Measurements from ENCODE around the gene RNF126. TPM values are rescaled to one million over a fixed set of nuclear protein-coding genes. Genes with fewer than 3 reads are reported as not detected.
"Not testable (repeated sequence)": the region's sequence is repeated elsewhere in the genome, so short reads cannot be mapped to it uniquely, and the experiment has no call there.

The RNF126 gene
- total RNA-seq, 1 donor from 2014 or later: 58.3 TPM

DNA sequence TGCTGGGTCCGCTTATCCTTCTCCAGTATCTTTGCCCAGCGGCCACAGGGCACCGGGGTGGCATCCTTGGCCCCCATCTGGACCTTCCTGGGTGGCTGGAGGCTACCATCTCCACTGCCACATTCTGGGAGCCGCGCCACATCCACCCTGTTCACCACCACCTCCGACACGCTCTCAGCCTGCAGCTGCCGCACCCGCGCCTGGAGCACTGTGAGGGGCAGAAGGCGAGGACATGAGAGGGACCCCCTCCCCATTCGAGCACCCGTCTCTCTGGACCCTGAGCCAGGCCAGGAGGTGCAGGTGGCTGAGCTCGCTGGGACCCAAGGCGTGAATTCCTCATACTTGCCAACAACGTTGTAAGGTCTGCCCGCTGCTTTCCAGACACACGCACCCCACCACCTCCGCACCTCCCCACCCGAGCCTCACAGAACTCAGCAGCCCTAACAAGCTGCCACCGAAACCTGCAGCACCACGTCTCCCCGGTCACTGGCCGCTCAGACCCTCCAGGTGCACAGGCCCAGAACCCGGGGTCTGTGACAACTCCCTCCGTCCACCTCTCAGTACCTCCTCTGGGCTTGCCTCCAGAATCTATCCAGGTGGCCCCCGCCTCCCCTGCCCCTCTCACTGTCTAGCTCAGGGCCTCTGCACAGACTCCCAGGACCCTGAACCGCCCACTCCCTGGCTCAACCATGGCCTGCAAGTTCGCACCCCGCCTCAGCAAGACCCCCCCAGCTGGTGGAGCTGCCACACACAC lies 32.9 kb downstream of the RNF126 start:
- no peaks in the 10 kb centered on the region for H3K27me3 ChIP-seq (ENCODE audit: insufficient read depth, low read length)
- H3K4me1 ChIP-seq (ENCODE audit: insufficient read depth, low read length): peaks cover 17% of the 10 kb centered on the region
- Mint-ChIP-seq H3K36me3 (ENCODE audit: low read depth, unreplicated experiment) (peaks cover 5% of the 10 kb centered on the region), H3K4me1 (ENCODE audit: low read depth, unreplicated experiment) (peaks cover 3% of the 10 kb centered on the region), H3K9me3 (ENCODE audit: unreplicated experiment) (no peaks in the 10 kb centered on the region), H3K27me3 (ENCODE audit: low read depth, unreplicated experiment) (no peaks in the 10 kb centered on the region), H3K27ac (ENCODE audit: unreplicated experiment) (peak overlapping the region; percentile 77), H3K4me3 (ENCODE audit: unreplicated experiment) (no peak overlapping the region)
- DNase-seq (ENCODE audit: low read depth) (no peak), FAIRE-seq (no peak)
- no peak overlapping the region for H3K4me2 ChIP-seq (ENCODE audit: low read length)
- H3K9me3 ChIP-seq (ENCODE audit: insufficient read depth, low read depth, low read length): no peaks in the 10 kb centered on the region
- no peak overlapping the region for H3K4me3 ChIP-seq (ENCODE audit: insufficient read depth, low read depth, low read length)
- no peaks in the 10 kb centered on the region for H3K36me3 ChIP-seq (ENCODE audit: insufficient read depth, low read length)
- TF ChIP-seq CTCF (IDR thresholded peaks at IDR 0.05; ENCODE audit: insufficient read depth, low read depth, low read length) (no peak), EZH2 (IDR thresholded peaks at IDR 0.05; ENCODE audit: insufficient read depth, low read length) (no peak)
- H4K20me1 ChIP-seq (ENCODE audit: insufficient read depth, low read length): peaks cover 3% of the 10 kb centered on the region
- peaks cover 57% of the 10 kb centered on the region for H3K79me2 ChIP-seq (ENCODE audit: insufficient read depth, low read length)
- H2AFZ ChIP-seq (ENCODE audit: low read depth, low read length): no peak overlapping the region
- no peak overlapping the region for H3K27ac ChIP-seq (ENCODE audit: low read depth, low read length)
- H3K9ac ChIP-seq (ENCODE audit: low read length): no peak overlapping the region

DNA sequence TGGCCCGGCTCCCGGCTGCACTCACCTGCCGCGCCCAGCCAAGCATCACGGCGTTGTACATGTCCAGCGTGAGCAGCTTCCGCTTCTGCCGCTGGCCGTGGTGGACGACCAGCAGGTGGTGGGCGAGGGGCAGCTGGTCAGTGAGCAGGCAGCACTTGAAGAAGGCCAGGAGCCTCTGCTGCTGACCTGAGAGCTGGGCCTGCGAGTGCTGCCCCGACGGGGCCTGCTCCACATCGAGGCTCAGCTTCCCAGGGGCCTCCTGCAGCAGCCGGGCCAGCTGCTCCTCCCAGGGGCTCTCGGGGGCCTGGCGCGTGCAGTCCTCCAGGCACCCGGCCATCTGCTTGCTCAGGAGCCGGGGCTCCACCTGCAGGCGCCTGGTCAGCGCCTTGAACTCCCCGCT lies 33.5 kb downstream of the RNF126 start:
- H2AFZ ChIP-seq (ENCODE audit: low read depth, low read length); H3K27me3 Mint-ChIP-seq (ENCODE audit: low read depth, unreplicated experiment); H3K27ac Mint-ChIP-seq (ENCODE audit: unreplicated experiment); FAIRE-seq; H3K36me3 Mint-ChIP-seq (ENCODE audit: low read depth, unreplicated experiment); H3K4me2 ChIP-seq (ENCODE audit: low read length); H3K4me1 Mint-ChIP-seq (ENCODE audit: low read depth, unreplicated experiment); DNase-seq (ENCODE audit: low read depth); H3K27me3 ChIP-seq (ENCODE audit: insufficient read depth, low read length); H3K9me3 Mint-ChIP-seq (ENCODE audit: unreplicated experiment); H3K27ac ChIP-seq (ENCODE audit: low read depth, low read length); H3K9me3 ChIP-seq (ENCODE audit: insufficient read depth, low read depth, low read length); H4K20me1 ChIP-seq (ENCODE audit: insufficient read depth, low read length); H3K36me3 ChIP-seq (ENCODE audit: insufficient read depth, low read length); H3K4me3 Mint-ChIP-seq (ENCODE audit: unreplicated experiment); H3K4me3 ChIP-seq (ENCODE audit: insufficient read depth, low read depth, low read length); H3K9ac ChIP-seq (ENCODE audit: low read length): not testable (repeated sequence)
- Histone ChIP-seq H3K79me2 (ENCODE audit: insufficient read depth, low read length) (peaks cover 52% of the 10 kb centered on the region), H3K4me1 (ENCODE audit: insufficient read depth, low read length) (peaks cover 21% of the 10 kb centered on the region)

- H3K4me2 ChIP-seq (ENCODE audit: low read length): no peak overlapping the region
- H3K27ac ChIP-seq (ENCODE audit: low read depth, low read length): no peak overlapping the region
- Mint-ChIP-seq H3K27ac (ENCODE audit: unreplicated experiment) (no peak overlapping the region), H3K36me3 (ENCODE audit: low read depth, unreplicated experiment) (peaks cover 8% of the 10 kb centered on the region), H3K4me1 (ENCODE audit: low read depth, unreplicated experiment) (peaks cover 11% of the 10 kb centered on the region), H3K9me3 (ENCODE audit: unreplicated experiment) (no peaks in the 10 kb centered on the region), H3K4me3 (ENCODE audit: unreplicated experiment) (no peak overlapping the region), H3K27me3 (ENCODE audit: low read depth, unreplicated experiment) (no peaks in the 10 kb centered on the region)
- no peak overlapping the region for H2AFZ ChIP-seq (ENCODE audit: low read depth, low read length)
- FAIRE-seq (no peak), DNase-seq (ENCODE audit: low read depth) (no peak)
- peaks cover 5% of the 10 kb centered on the region for H4K20me1 ChIP-seq (ENCODE audit: insufficient read depth, low read length)
- peaks cover 25% of the 10 kb centered on the region for H3K4me1 ChIP-seq (ENCODE audit: insufficient read depth, low read length)
- peaks cover 45% of the 10 kb centered on the region for H3K79me2 ChIP-seq (ENCODE audit: insufficient read depth, low read length)
- H3K9me3 ChIP-seq (ENCODE audit: insufficient read depth, low read depth, low read length): no peaks in the 10 kb centered on the region
- no peak overlapping the region for H3K4me3 ChIP-seq (ENCODE audit: insufficient read depth, low read depth, low read length)
- no peak overlapping the region for H3K9ac ChIP-seq (ENCODE audit: low read length)
- no peaks in the 10 kb centered on the region for H3K27me3 ChIP-seq (ENCODE audit: insufficient read depth, low read length)
- TF ChIP-seq CTCF (IDR thresholded peaks at IDR 0.05; ENCODE audit: insufficient read depth, low read depth, low read length): no peak
- no peaks in the 10 kb centered on the region for H3K36me3 ChIP-seq (ENCODE audit: insufficient read depth, low read length)
Observed at GRCh38 chr19:628168-628567, 34.8 kb downstream of the RNF126 start.

GRCh38 chr19:626566-626965 lies 36.4 kb downstream of the RNF126 start:
- not testable (repeated sequence) for H3K4me3 ChIP-seq (ENCODE audit: insufficient read depth, low read depth, low read length); H3K4me2 ChIP-seq (ENCODE audit: low read length); H3K4me1 Mint-ChIP-seq (ENCODE audit: low read depth, unreplicated experiment); FAIRE-seq; H4K20me1 ChIP-seq (ENCODE audit: insufficient read depth, low read length); H3K27ac ChIP-seq (ENCODE audit: low read depth, low read length); H3K4me3 Mint-ChIP-seq (ENCODE audit: unreplicated experiment); H3K27me3 Mint-ChIP-seq (ENCODE audit: low read depth, unreplicated experiment); H3K9me3 ChIP-seq (ENCODE audit: insufficient read depth, low read depth, low read length); H3K36me3 Mint-ChIP-seq (ENCODE audit: low read depth, unreplicated experiment); H3K27ac Mint-ChIP-seq (ENCODE audit: unreplicated experiment); H3K9ac ChIP-seq (ENCODE audit: low read length); H2AFZ ChIP-seq (ENCODE audit: low read depth, low read length); DNase-seq (ENCODE audit: low read depth); H3K9me3 Mint-ChIP-seq (ENCODE audit: unreplicated experiment); H3K36me3 ChIP-seq (ENCODE audit: insufficient read depth, low read length); H3K27me3 ChIP-seq (ENCODE audit: insufficient read depth, low read length)
- Histone ChIP-seq H3K79me2 (ENCODE audit: insufficient read depth, low read length) (peaks cover 32% of the 10 kb centered on the region), H3K4me1 (ENCODE audit: insufficient read depth, low read length) (peaks cover 19% of the 10 kb centered on the region)

Data from astrocyte (in vitro differentiated cells and primary cell).